Esophagus muscularis mucosa (tissue), 4 donors: Measurements from ENCODE around the gene NPS. TPM values are rescaled to one million over a fixed set of nuclear protein-coding genes. Genes with fewer than 3 reads are reported as not detected.

Source experiments
- DNase-seq: peaks from one replicate; pipeline ENCODE4 v3.0.0-alpha.2; 2017; ENCODE audit errors: extremely low spot score
- H3K27ac ChIP-seq, 4 donors: fragments of 200-600 bp; sonication (generic); replicated peaks in 1 of 4; 1 replicate in 3 of 4; 2 replicates in 1 of 4; pipeline ENCODE4 v1.5.1; 2016 to 2019; ENCODE audit warnings: mild to moderate bottlenecking in 1 of 4
- H3K27me3 ChIP-seq, 4 donors: fragments of 200-600 bp; sonication (generic); one replicate each; pipeline versions ENCODE4 v1.5.1 to v1.6.0; 2016 to 2019
- H3K36me3 ChIP-seq, 4 donors: fragments of 200-600 bp; sonication (generic); one replicate each; pipeline ENCODE4 v1.5.1; 2016 to 2019
- H3K4me1 ChIP-seq, 4 donors: fragments of 200-600 bp; sonication (generic); one replicate each; pipeline ENCODE4 v1.5.1; 2016 to 2019
- H3K4me3 ChIP-seq, 4 donors: fragments of 200-600 bp; sonication (generic); 1 replicate in 2 of 4; 2 replicates in 2 of 4; pipeline ENCODE4 v1.5.1; 2016 to 2019; ENCODE audit warnings: mild to moderate bottlenecking in 4 of 4, moderate library complexity in 1 of 4
- H3K9me3 ChIP-seq, 4 donors: fragments of 200-600 bp; sonication (generic); 1 replicate in 3 of 4; 2 replicates in 1 of 4; pipeline ENCODE4 v1.5.1; 2016 to 2019
- CTCF ChIP-seq, 3 experiments: fragments of 200-600 bp in 2 of 3; fragments of 450-650 bp in 1 of 3; sonication (generic) in 2 of 3; IDR thresholded peaks; one replicate each; pipeline ENCODE4 v1.5.1; 2017 to 2019; ENCODE audit warnings: antibody characterized with exemption in 3 of 3, mild to moderate bottlenecking in 2 of 3, moderate library complexity in 1 of 3
- EP300 ChIP-seq: sonication (generic); formaldehyde crosslinking; IDR thresholded peaks from one replicate; pipeline ENCODE4 v1.6.1; 2017; ENCODE audit warnings: antibody characterized with exemption
- POLR2A ChIP-seq: fragments of 450-650 bp; IDR thresholded peaks from one replicate; pipeline ENCODE4 v1.6.1; 2017; ENCODE audit warnings: antibody characterized with exemption, moderate library complexity, mild to moderate bottlenecking, low read depth
- POLR2AphosphoS5 ChIP-seq, 2 donors: sonication (generic); formaldehyde crosslinking; IDR thresholded peaks; one replicate each; pipeline ENCODE4 v1.6.1; 2017; ENCODE audit warnings: antibody characterized with exemption in 2 of 2
- WGBS: methylation state at CpG from one replicate; pipeline ENCODE4 v1.1.5; 2018; 5-methylcytosine and 5-hydroxymethylcytosine counted together
- intact Hi-C: fragments of 100-400 bp; cut with DNase I; formaldehyde crosslinking; loops from one replicate; pipeline ENCODE4 v1.15.1; 2023
- total RNA-seq, 4 donors: library from RNA; depleted of rRNA; stranded (reverse); fragments of >200 nt; gene quantifications; one replicate each; pipeline versions ENCODE4 v1.1.0 to v1.2.1, GENCODE V29; 2016

NPS gene
- total RNA-seq, 4 donors from 2014 or later: not detected

GRCh38 chr10:127571386-127571785, 22.3 kb downstream of the NPS start:
- intact Hi-C loops: no loop called here
- H3K27ac ChIP-seq: no peak overlapping the region
- peaks cover 0 to 17% (median 15%) of the 10 kb centered on the region in 4 donors for H3K9me3 ChIP-seq
- 40% methylated on average over 1 of the region's 1 CpG for WGBS
- no peak overlapping the region for H3K4me3 ChIP-seq
- TF ChIP-seq POLR2AphosphoS5 (IDR thresholded peaks at IDR 0.05) (no peak), EP300 (no peak), POLR2A (no peak), CTCF (IDR thresholded peaks at IDR 0.05) (no peak)
- H3K27me3 ChIP-seq: no peaks in the 10 kb centered on the region
- DNase-seq: no peak
- H3K4me1 ChIP-seq: peaks cover 0 to 4% (median 1%) of the 10 kb centered on the region in 4 donors
- no peaks in the 10 kb centered on the region for H3K36me3 ChIP-seq

GRCh38 chr10:127576051-127576450, 26.9 kb downstream of the NPS start:
- DNase-seq: no peak
- Histone ChIP-seq H3K4me1 (peaks cover 4 to 12% (median 9%) of the 10 kb centered on the region in 4 donors), H3K27me3 (no peaks in the 10 kb centered on the region), H3K27ac (no peak overlapping the region), H3K36me3 (no peaks in the 10 kb centered on the region), H3K9me3 (peaks cover 0 to 17% (median 15%) of the 10 kb centered on the region in 4 donors), H3K4me3 (no peak overlapping the region)
- TF ChIP-seq EP300: no peak
- no peak for TF ChIP-seq CTCF (IDR thresholded peaks at IDR 0.05)
- no peak for TF ChIP-seq POLR2AphosphoS5 (IDR thresholded peaks at IDR 0.05)
- TF ChIP-seq POLR2A: no peak
- WGBS: 55% methylated on average over 3 of the region's 3 CpGs
- intact Hi-C loops: no loop called here

- DNase-seq: peak; percentile 85
- Histone ChIP-seq H3K9me3 (peaks cover 0 to 17% (median 15%) of the 10 kb centered on the region in 4 donors), H3K4me3 (no peak overlapping the region), H3K27me3 (peaks cover 0 to 6% (median 0%) of the 10 kb centered on the region in 4 donors), H3K4me1 (peaks cover 4 to 12% (median 9%) of the 10 kb centered on the region in 4 donors), H3K36me3 (no peaks in the 10 kb centered on the region), H3K27ac (no peak overlapping the region)
- WGBS: 19% methylated on average over 6 of the region's 6 CpGs
- intact Hi-C loops: no loop called here
- no peak for TF ChIP-seq POLR2A
Observed at GRCh38 chr10:127576740-127577161, 27.6 kb downstream of the NPS start.

GRCh38 chr10:127577376-127578258, 28.5 kb downstream of the NPS start:
- H3K27ac ChIP-seq: no peak overlapping the region
- intact Hi-C loops: no loop called here
- H3K4me1 ChIP-seq: peaks cover 4 to 12% (median 9%) of the 10 kb centered on the region in 4 donors

More at GRCh38 chr10:127577376-127578258, 28.5 kb downstream of the NPS start:
- Histone ChIP-seq H3K27me3 (peaks cover 0 to 6% (median 0%) of the 10 kb centered on the region in 4 donors), H3K4me3 (no peak overlapping the region), H3K36me3 (no peaks in the 10 kb centered on the region), H3K9me3 (peaks cover 0 to 13% (median 11%) of the 10 kb centered on the region in 4 donors)
- WGBS: 72% methylated on average over 8 of the region's 8 CpGs
- no peak for TF ChIP-seq POLR2AphosphoS5 (IDR thresholded peaks at IDR 0.05)
- no peak for TF ChIP-seq CTCF (IDR thresholded peaks at IDR 0.05)
- TF ChIP-seq EP300: no peak
- TF ChIP-seq POLR2A: no peak
- DNase-seq: no peak
